ENCODE results near the gene RIPOR3.

Gene RIPOR3

GRCh38 chr20:50596694-50597021 lies 94.7 kb downstream of the RIPOR3 start:
- in situ Hi-C loops (cut with MboI; ENCODE audit: low pct_unique_long_range_greater_than_20kb, low sequenced_read_pairs, unreplicated experiment), result no loop called here
- TF ChIP-seq CTCF (IDR thresholded peaks at IDR 0.05; ENCODE audit: extremely low read depth, insufficient read depth, missing control alignments), result no peak
- no peak for DNase-seq (ENCODE audit: low spot score)

GRCh38 chr20:50595988-50596693 lies 95.2 kb downstream of the RIPOR3 start:
- in situ Hi-C loops (cut with MboI; ENCODE audit: low pct_unique_long_range_greater_than_20kb, low sequenced_read_pairs, unreplicated experiment), result no loop called here
- TF ChIP-seq CTCF (IDR thresholded peaks at IDR 0.05; ENCODE audit: extremely low read depth, insufficient read depth, missing control alignments), result no peak
- no peak for DNase-seq (ENCODE audit: low spot score)

GRCh38 chr20:50595433-50595895 lies 95.9 kb downstream of the RIPOR3 start:
- no peak for TF ChIP-seq CTCF (IDR thresholded peaks at IDR 0.05; ENCODE audit: extremely low read depth, insufficient read depth, missing control alignments)
- in situ Hi-C loops (cut with MboI; ENCODE audit: low pct_unique_long_range_greater_than_20kb, low sequenced_read_pairs, unreplicated experiment), result no loop called here
- DNase-seq (ENCODE audit: low spot score), result no peak

GRCh38 chr20:50594591-50595432 lies 96.5 kb downstream of the RIPOR3 start:
- TF ChIP-seq CTCF (IDR thresholded peaks at IDR 0.05; ENCODE audit: extremely low read depth, insufficient read depth, missing control alignments), result no peak
- in situ Hi-C loops (cut with MboI; ENCODE audit: low pct_unique_long_range_greater_than_20kb, low sequenced_read_pairs, unreplicated experiment), result no loop called here
- DNase-seq (ENCODE audit: low spot score), result no peak

GRCh38 chr20:50594231-50594590 lies 97.1 kb downstream of the RIPOR3 start:
- no peak for TF ChIP-seq CTCF (IDR thresholded peaks at IDR 0.05; ENCODE audit: extremely low read depth, insufficient read depth, missing control alignments)
- no peak for DNase-seq (ENCODE audit: low spot score)
- in situ Hi-C loops (cut with MboI; ENCODE audit: low pct_unique_long_range_greater_than_20kb, low sequenced_read_pairs, unreplicated experiment), result no loop called here

- TF ChIP-seq CTCF (IDR thresholded peaks at IDR 0.05; ENCODE audit: extremely low read depth, insufficient read depth, missing control alignments), result no peak
- in situ Hi-C loops (cut with MboI; ENCODE audit: low pct_unique_long_range_greater_than_20kb, low sequenced_read_pairs, unreplicated experiment), result no loop called here
Observed at GRCh38 chr20:50593005-50593335, 98.4 kb downstream of the RIPOR3 start.

More at GRCh38 chr20:50593005-50593335, 98.4 kb downstream of the RIPOR3 start:
- no peak for DNase-seq (ENCODE audit: low spot score)

Measured in GM13977 (cell line).